Measurements from ENCODE around the gene HIC2.
"Not testable (repeated sequence)": the region's sequence is repeated elsewhere in the genome, so short reads cannot be mapped to it uniquely, and the experiment has no call there.

The HIC2 gene

DNA sequence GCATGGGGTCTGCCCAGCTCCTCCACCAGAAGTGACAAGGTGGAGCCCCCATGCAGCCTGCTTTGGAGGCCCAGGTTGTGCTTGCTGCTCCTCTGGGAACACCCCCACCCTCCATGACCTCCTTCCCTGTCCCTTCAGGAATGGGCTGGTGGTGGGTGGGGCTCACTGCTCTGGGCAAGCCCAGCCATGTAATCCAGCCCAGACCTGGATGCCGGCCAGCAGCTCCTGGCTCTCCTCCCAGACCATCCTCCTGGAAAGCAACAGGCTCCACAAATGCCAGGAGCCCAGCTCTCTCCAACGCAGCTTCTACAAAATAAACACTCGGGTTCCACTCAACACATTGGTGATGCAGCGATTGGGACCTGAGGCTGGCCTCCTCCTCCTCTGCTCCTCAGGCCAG is 80.8 kb downstream of the HIC2 start:
- DNase-seq: not testable (repeated sequence)

DNA sequence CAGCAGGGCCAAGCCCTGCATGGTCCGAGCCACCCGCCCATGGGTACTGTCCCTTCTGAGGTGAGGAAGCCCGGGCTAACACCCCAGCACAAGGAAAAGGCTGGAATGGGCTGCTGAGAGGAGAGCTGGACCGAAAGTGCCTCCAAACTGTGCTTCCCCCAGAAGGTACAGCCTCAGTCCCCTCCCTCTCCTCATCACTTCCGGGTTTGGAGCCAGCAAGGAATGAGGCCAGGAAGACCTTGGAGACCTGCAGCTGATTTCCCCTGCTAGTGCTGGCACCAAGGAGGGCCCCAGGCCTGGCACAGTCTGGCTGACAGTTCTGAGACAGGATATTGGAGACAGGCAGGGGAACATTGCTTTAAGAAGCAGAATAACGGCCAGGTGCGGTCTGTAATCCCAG is 81.3 kb downstream of the HIC2 start:
- not testable (repeated sequence) for DNase-seq

DNA sequence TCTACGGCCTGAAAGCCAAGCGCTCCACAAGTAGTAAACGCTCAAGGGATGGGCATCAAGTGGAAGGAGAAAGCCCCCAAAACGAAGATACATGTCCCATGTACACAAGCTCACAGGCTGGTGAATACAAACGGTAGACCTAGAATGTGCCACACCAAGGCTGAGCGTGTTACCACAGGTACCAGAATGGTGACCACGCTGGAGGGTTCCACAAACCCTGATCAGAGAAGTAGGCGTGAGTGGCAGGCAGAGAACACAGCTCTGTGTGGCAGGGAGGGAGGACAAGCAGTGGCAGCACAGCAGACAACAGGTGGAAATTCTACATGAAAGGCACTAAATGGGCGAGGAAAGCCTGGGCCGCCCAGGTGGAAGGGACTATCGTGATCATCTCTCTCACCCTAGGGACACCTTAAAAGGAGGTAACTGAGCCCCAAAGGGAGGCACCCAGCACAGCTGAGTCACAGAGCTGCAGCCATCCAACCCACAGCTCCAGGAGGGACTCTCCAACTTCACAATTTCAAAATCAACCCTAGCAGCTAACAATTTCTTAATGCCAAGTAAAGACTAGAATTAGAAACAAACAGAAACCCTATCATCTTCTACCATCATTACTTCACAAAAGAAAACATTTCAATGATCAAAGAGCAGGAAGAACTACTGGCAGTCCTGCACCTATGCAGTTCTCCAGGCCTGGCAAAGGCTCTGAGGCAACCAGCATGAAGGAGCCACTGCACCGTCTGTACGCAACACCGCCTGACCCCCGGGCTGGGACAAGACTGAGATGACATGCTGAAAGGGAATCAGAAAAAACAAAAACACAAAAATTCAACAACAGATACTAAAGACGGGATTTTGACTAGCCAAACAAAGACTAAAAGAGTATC is 82.7 kb downstream of the HIC2 start:
- DNase-seq: not testable (repeated sequence)

Measured in NCI-H510A treated with DMSO at 0.1 percent for 48 hours (cell line).